H9 (cell line): ENCODE results near the gene LRRC41. TPM values are rescaled to one million over a fixed set of nuclear protein-coding genes. Genes with fewer than 3 reads are reported as not detected.

ENCODE experiments used
- DNase-seq: peaks from one replicate; pipeline ENCODE4 v3.0.0-alpha.2; 2017
- H2AFZ ChIP-seq: one replicate; pipeline ENCODE4 v1.6.1; 2013; ENCODE audit warnings: mild to moderate bottlenecking, low read length, control low read depth, moderate library complexity
- H2AK5ac ChIP-seq: 2 replicates; pipeline ENCODE4 v1.6.1; 2013; ENCODE audit warnings: low read length, control low read depth, mixed read lengths; ENCODE audit not compliant: insufficient read length
- H2BK120ac ChIP-seq: one replicate; pipeline ENCODE4 v1.6.1; 2013; ENCODE audit warnings: low read depth, mild to moderate bottlenecking, low read length, control low read depth, inconsistent platforms; ENCODE audit not compliant: poor library complexity, severe bottlenecking
- H2BK12ac ChIP-seq: 2 replicates; pipeline ENCODE4 v1.6.1; 2013; ENCODE audit warnings: low read length, control low read depth, mixed read lengths, low read depth; ENCODE audit not compliant: insufficient read length
- H2BK15ac ChIP-seq: 2 replicates; pipeline ENCODE4 v1.6.1; 2013; ENCODE audit warnings: low read depth, low read length, control low read depth
- H2BK20ac ChIP-seq: one replicate; pipeline ENCODE4 v1.6.1; 2013; ENCODE audit warnings: low read depth, mild to moderate bottlenecking, low read length, control low read depth, inconsistent platforms; ENCODE audit not compliant: poor library complexity, severe bottlenecking
- H2BK5ac ChIP-seq: 2 replicates; pipeline ENCODE4 v1.6.1; 2013; ENCODE audit warnings: low read length, control low read depth, mixed read lengths; ENCODE audit not compliant: insufficient read length
- H3K14ac ChIP-seq: 2 replicates; pipeline ENCODE4 v1.6.1; 2013; ENCODE audit warnings: low read length, control low read depth; ENCODE audit not compliant: insufficient read depth
- H3K18ac ChIP-seq: 2 replicates; pipeline ENCODE4 v1.6.1; 2013; ENCODE audit warnings: low read depth, mild to moderate bottlenecking, mixed read lengths, low read length, control low read depth; ENCODE audit not compliant: insufficient read length
- H3K23ac ChIP-seq: 2 replicates; pipeline ENCODE4 v1.6.1; 2013; ENCODE audit warnings: low read length, control low read depth, mixed read lengths, low read depth; ENCODE audit not compliant: insufficient read length
- H3K23me2 ChIP-seq: 2 replicates; pipeline ENCODE4 v1.6.1; 2013; ENCODE audit warnings: low read depth, mild to moderate bottlenecking, mixed read lengths, low read length, control low read depth; ENCODE audit not compliant: insufficient read length, poor library complexity, severe bottlenecking
- H3K27ac ChIP-seq: 2 replicates; pipeline ENCODE4 v1.5.1; 2013; ENCODE audit warnings: low read length, control low read depth, mixed read lengths, low read depth; ENCODE audit not compliant: insufficient read length
- H3K27me3 ChIP-seq: 2 replicates; pipeline ENCODE4 v1.6.1; 2013; ENCODE audit warnings: low read length, control low read depth, inconsistent platforms; ENCODE audit not compliant: insufficient read depth
- H3K4ac ChIP-seq: 2 replicates; pipeline ENCODE4 v1.6.1; 2013; ENCODE audit warnings: low read depth, mild to moderate bottlenecking, control low read depth, inconsistent platforms, low read length, moderate library complexity
- H3K4me1 ChIP-seq: 2 replicates; pipeline ENCODE4 v1.6.1; 2013; ENCODE audit warnings: low read length, control low read depth, inconsistent platforms; ENCODE audit not compliant: insufficient read depth
- H3K4me2 ChIP-seq: 2 replicates; pipeline ENCODE4 v1.6.1; 2013; ENCODE audit warnings: low read length, control low read depth, mixed read lengths; ENCODE audit not compliant: insufficient read length, insufficient read depth
- H3K56ac ChIP-seq: 2 replicates; pipeline ENCODE4 v1.6.1; 2013; ENCODE audit warnings: low read depth, mild to moderate bottlenecking, mixed read lengths, low read length, control low read depth; ENCODE audit not compliant: insufficient read length
- H3K79me1 ChIP-seq: 2 replicates; pipeline ENCODE4 v1.6.1; 2013; ENCODE audit warnings: low read depth, mild to moderate bottlenecking, moderate library complexity, low read length, control low read depth, inconsistent platforms; ENCODE audit not compliant: insufficient read depth, poor library complexity, severe bottlenecking
- H3K79me2 ChIP-seq: 2 replicates; pipeline ENCODE4 v1.6.1; 2013; ENCODE audit warnings: low read length, control low read depth, inconsistent platforms; ENCODE audit not compliant: insufficient read depth
- H3K9ac ChIP-seq: 2 replicates; pipeline ENCODE4 v1.6.1; 2013; ENCODE audit warnings: low read length, control low read depth, mixed read lengths; ENCODE audit not compliant: insufficient read length; ENCODE audit errors: extremely low read depth
- H3K9me3 ChIP-seq: one replicate; pipeline ENCODE4 v1.6.1; 2013; ENCODE audit warnings: low read depth, low read length, inconsistent platforms; ENCODE audit not compliant: control insufficient read depth
- H3T11ph ChIP-seq: one replicate; pipeline ENCODE4 v1.6.1; 2013; ENCODE audit warnings: mild to moderate bottlenecking, low read length, control low read depth, inconsistent platforms
- H4K20me1 ChIP-seq: one replicate; pipeline ENCODE4 v1.6.1; 2013; ENCODE audit not compliant: control insufficient read depth, insufficient read length, insufficient read depth
- H4K5ac ChIP-seq: 2 replicates; pipeline ENCODE4 v1.6.1; 2013; ENCODE audit warnings: low read depth, mild to moderate bottlenecking, mixed read lengths, low read length, control low read depth; ENCODE audit not compliant: insufficient read length
- H4K8ac ChIP-seq: replicated peaks from 2 replicates; pipeline ENCODE4 v1.6.1; 2013; ENCODE audit warnings: low read length, control low read depth, mixed read lengths, low read depth; ENCODE audit not compliant: insufficient read length
- H4K91ac ChIP-seq: 2 replicates; pipeline ENCODE4 v1.6.1; 2013; ENCODE audit warnings: low read depth, mild to moderate bottlenecking, moderate library complexity, mixed read lengths, low read length, control low read depth; ENCODE audit not compliant: insufficient read length
- H3K27ac Mint-ChIP-seq, 3 experiments: 2 replicates in 2 of 3; 3 replicates in 1 of 3; pipeline ENCODE4 v1.8.0; 2020 to 2021; ENCODE audit warnings: mixed read lengths in 3 of 3, mild to moderate bottlenecking in 1 of 3, moderate library complexity in 1 of 3
- H3K27me3 Mint-ChIP-seq: 2 replicates; pipeline ENCODE4 v1.8.0; 2021; ENCODE audit warnings: low read depth, mild to moderate bottlenecking, moderate library complexity, mixed read lengths
- H3K36me3 Mint-ChIP-seq, 3 experiments: 2 replicates in 2 of 3; 3 replicates in 1 of 3; pipeline ENCODE4 v1.8.0; 2020 to 2021; ENCODE audit warnings: low read depth in 3 of 3, mixed read lengths in 3 of 3; ENCODE audit not compliant: insufficient read depth in 1 of 3
- H3K4me1 Mint-ChIP-seq, 2 experiments: 2 replicates each; pipeline ENCODE4 v1.8.0; 2020; ENCODE audit warnings: mixed read lengths in 2 of 2
- H3K4me3 Mint-ChIP-seq, 2 experiments: 2 replicates in 1 of 2; 3 replicates in 1 of 2; pipeline ENCODE4 v1.8.0; 2020 to 2021; ENCODE audit warnings: mild to moderate bottlenecking in 2 of 2, mixed read lengths in 2 of 2, moderate library complexity in 1 of 2
- H3K9me3 Mint-ChIP-seq, 2 experiments: 2 replicates in 1 of 2; 3 replicates in 1 of 2; pipeline ENCODE4 v1.8.0; 2020; ENCODE audit warnings: mild to moderate bottlenecking in 2 of 2, mixed read lengths in 2 of 2, moderate library complexity in 1 of 2
- CTCF ChIP-seq: fragments of 200-600 bp; sonication (generic); conservative IDR thresholded peaks from 3 replicates; pipeline ENCODE4 v1.8.0; 2021; ENCODE audit warnings: antibody characterized with exemption, mild to moderate bottlenecking
- WGBS: extraction: QIAGEN DNeasy Blood & Tissue Kit; methylation state at CpG from one replicate; pipeline ENCODE4 v1.1.7; 2013; ENCODE audit warnings: missing lambda C conversion rate, low lambda C conversion rate, mixed read lengths; ENCODE audit not compliant: insufficient read length; ENCODE audit errors: extremely low coverage; 5-methylcytosine and 5-hydroxymethylcytosine counted together
- total RNA-seq: library from RNA; stranded (reverse); gene quantifications from 2 replicates; pipeline ENCODE4 v1.2.1, GENCODE V29; 2021

The LRRC41 gene
- total RNA-seq, 1 experiment from 2014 or later = 62.6 TPM

DNA sequence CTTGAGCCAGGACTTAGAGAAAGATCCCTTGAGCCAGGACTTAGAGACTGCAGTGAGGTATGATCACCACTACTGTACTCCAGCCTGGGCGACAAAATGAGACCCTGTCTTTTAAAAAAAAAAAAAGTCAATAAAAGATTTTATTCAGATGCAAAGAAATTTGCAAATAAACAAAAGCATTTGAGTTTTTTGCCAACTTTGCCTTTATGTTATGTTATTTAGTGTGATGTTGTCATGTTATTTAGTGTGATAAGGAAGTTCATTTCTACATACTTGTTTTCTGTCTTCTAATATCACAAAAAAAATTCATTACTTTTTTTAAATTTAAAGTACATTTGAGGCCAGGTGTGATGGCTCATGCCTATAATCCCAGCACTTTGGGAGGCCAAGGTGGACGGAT lies 46.9 kb downstream of the LRRC41 start:
- H3K23ac ChIP-seq = no peak overlapping the region
- no peak overlapping the region for H4K8ac ChIP-seq
- no peak overlapping the region for H3K4ac ChIP-seq
- H3K18ac ChIP-seq = no peak overlapping the region
- no peak overlapping the region for H2BK5ac ChIP-seq
- H2AK5ac ChIP-seq = no peak overlapping the region
- H3K4me2 ChIP-seq = no peak overlapping the region
- no peaks in the 10 kb centered on the region for H3K79me1 ChIP-seq
- no peaks in the 10 kb centered on the region for H3K9me3 Mint-ChIP-seq
- no peaks in the 10 kb centered on the region for H3K27me3 Mint-ChIP-seq
- H3K27ac ChIP-seq = no peak overlapping the region
- no peaks in the 10 kb centered on the region for H3K23me2 ChIP-seq
- no peak for TF ChIP-seq CTCF
- H3T11ph ChIP-seq = no peak overlapping the region
- no peak overlapping the region for H3K27ac Mint-ChIP-seq
- no peaks in the 10 kb centered on the region for H3K27me3 ChIP-seq
- no peak overlapping the region for H2BK12ac ChIP-seq
- no peaks in the 10 kb centered on the region for H4K20me1 ChIP-seq
- peaks cover 56 to 80% (median 74%) of the 10 kb centered on the region in 3 experiments; a peak in 6 of 7 replicates for H3K36me3 Mint-ChIP-seq
- no CpG with 5 or more reads among the region's 2 CpGs for WGBS
- H4K5ac ChIP-seq = no peak overlapping the region
- no peak overlapping the region for H3K4me3 Mint-ChIP-seq
- no peaks in the 10 kb centered on the region for H3K79me2 ChIP-seq
- H3K9ac ChIP-seq = no peak overlapping the region
- H2BK120ac ChIP-seq = no peak overlapping the region
- H3K9me3 ChIP-seq = no peaks in the 10 kb centered on the region
- H3K4me1 Mint-ChIP-seq = no peaks in the 10 kb centered on the region
- no peaks in the 10 kb centered on the region for H3K4me1 ChIP-seq
- no peak overlapping the region for H2BK15ac ChIP-seq
- H3K14ac ChIP-seq = no peak overlapping the region
- no peak overlapping the region for H2AFZ ChIP-seq
- no peak overlapping the region for H4K91ac ChIP-seq
- no peak for DNase-seq
- H3K56ac ChIP-seq = no peak overlapping the region
- H2BK20ac ChIP-seq = no peak overlapping the region
